ENCODE results near the gene ZMIZ1. TPM values are rescaled to one million over a fixed set of nuclear protein-coding genes. Genes with fewer than 3 reads are reported as not detected.
"Not testable (repeated sequence)": the region's sequence is repeated elsewhere in the genome, so short reads cannot be mapped to it uniquely, and the experiment has no call there.

ZMIZ1 gene
- total RNA-seq, 2 donors from 2014 or later, result 51.4 to 58.0 TPM

DNA sequence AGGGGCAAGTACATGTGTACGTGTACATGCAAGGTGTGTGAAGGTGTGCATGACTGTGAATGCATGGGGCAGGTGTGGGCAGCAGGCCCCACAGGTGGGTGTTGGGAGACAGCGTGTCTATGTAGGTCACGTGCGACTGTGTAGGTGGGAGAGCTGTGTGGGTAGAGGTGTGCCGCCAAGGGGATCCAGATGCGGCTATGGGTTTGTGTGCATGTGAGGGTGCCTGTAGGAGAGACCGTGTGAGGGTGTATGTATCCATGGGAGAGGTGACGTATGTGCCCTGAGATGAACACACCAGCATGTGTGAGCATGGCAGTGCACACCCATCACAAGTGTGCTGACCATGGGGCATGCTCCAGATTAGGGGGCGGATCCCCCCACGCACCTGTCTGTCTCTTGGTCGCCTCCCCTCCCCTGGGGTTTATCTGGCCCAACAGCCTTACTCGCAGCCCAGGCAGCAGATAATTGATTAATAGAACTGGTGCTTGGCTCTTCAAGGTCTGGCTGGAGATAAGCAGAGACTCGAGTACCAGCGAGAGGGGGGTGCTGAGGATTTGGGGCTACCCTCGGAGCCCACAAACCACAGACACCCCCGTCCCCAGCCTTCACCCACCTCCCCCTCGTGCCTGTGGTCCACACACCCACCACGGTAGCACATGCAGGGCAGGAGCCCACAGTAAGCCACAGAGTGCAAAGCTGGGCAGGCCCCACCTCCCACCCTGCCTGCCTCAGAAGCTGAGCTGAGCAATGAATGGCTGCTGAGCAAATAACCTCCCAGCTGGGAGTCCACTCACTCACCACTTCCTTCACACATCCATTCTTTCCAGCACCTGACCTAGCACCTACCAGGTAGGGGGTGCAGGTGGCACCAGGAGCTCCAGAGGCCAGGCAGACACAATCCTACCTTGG lies 41.4 kb upstream of the ZMIZ1 start:
- no peak for ATAC-seq
- peak; percentile 18 for DNase-seq
- intact Hi-C loops (cut with DNase I), result no loop called here

DNA sequence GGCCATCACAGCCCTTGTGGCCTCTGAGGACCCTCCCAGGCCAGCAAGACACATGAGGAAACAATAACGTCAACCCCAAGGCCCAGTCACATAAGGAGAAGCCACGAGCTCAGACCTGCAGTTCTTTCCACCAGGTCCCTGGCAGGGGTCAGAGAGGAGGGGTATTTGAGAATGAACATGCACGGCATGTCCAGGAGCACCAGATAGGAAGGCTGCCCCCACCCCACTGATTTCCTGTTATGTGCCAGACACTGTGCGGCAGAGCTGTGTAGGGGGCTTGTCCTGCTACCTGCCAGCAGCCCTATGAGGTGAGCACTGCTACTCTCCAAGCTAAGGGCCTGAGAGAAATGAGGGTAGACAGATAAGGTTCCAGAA lies 40.7 kb upstream of the ZMIZ1 start:
- ATAC-seq (no peak), DNase-seq (peak; percentile 8)
- intact Hi-C loops (cut with DNase I), result no loop called here

DNA sequence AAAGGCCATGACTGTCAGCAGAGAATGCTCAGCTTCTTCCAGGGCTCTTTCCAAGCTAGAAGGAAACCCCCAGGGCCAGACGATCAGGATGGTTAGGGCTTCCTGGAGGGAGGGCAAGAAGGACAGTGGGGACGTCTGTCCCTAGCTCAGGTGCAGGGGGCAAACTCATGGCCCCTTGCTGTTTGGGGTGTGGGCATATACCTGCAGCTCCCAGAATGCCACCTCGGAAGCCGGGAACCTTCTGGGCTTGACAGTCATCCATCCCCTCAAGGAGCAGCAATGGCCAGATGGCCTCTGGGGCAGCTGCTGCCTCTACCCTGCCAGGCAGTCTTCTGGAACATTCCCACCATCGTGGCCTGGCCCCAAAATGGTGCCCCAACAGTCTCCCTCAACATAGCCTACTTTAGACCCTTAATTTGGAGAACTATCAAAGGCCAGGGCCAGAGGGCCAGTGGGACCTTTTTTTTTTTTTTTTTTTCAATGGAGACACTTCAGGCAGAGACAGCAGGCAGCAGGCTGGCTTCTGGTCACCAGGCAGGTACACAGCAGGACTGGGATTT lies 40.2 kb upstream of the ZMIZ1 start:
- DNase-seq (peak; percentile 9), ATAC-seq (no peak)
- intact Hi-C loops (cut with DNase I), result no loop called here

DNA sequence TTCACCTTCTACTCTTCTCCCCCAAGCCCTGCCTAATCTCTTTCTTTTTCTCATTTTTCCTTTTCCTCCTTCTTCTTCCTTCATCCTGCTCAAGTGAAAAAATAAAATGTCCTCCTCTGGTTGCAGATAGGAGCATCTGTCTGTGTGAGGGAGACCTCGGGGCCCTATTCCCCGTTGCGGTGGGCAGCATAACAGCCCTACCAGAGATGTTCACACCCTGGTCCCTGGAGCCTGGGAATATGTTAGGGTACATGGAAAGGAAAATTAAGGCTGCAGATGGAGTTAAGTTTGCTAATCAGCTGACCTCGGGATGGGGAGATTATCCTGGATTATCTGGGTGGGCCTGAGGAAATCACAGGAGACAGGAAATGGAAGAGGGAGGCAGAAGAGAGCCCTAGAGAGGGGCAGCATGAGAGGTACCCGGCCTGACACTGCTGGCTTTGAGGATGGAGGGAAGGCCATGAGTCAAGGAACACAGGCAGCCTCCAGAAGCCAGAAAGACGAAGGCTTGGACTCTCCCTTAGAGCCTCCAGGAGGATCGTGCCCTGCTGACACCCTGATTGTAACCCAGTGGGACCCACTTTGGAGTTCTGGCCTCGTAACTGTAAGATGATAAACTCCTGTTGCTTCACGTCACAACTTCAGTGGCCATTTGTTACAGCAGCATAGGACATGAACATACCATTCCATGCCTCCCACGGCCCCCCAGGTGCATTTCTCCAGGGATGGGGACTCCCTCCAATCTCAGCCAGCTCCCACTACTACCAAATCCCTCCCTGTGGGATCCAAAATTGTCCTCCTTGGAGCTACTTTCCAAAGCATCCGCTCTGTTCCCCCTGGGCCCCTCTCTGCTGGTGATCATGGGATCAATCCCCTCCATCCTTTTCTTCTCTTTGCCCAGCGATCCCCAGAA lies 39.0 kb upstream of the ZMIZ1 start:
- ATAC-seq, result no peak
- intact Hi-C loops (cut with DNase I), result no loop called here
- no peak for DNase-seq

DNA sequence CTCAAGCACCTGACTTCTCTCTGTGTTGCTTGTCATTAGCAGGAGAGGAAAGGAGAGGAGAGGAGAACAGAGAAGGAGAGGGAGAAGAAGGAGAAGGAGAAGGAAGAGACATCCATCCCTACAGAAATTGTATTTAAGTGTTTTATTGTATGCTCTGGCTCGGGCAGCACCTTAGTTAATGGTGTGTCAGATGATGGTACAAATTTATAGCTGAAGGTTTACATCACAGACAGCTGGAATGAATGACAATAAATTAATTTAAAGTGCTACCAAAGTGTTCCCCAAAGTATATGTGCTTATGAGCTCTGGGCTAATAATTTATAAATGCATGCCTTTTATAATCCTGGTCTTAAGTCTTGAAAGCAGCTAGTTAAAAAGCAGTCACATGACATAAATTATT lies 38.1 kb upstream of the ZMIZ1 start:
- no peak for ATAC-seq
- DNase-seq, result no peak
- intact Hi-C loops (cut with DNase I), result no loop called here

DNA sequence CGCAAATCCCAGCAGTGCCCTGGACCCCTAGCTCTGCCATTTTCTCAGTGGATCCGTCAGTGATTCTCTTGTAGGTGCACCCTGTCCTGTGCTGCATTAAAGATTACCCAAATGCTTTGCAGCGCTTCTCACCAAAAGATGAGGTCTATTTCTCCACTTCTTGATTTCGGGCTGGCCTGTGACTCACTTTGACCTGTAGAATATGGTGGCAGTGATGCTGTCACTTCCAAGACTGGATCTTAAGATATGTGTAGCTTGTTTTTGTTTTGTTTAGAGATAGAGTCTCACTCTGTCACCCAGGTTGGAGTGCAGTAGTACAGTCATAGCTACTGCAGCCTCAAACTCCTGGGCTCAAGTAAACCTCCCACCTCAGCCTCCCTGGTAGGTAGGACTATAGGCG lies 37.0 kb upstream of the ZMIZ1 start:
- intact Hi-C loops (cut with DNase I), result no loop called here
- DNase-seq (no peak), ATAC-seq (no peak)

DNA sequence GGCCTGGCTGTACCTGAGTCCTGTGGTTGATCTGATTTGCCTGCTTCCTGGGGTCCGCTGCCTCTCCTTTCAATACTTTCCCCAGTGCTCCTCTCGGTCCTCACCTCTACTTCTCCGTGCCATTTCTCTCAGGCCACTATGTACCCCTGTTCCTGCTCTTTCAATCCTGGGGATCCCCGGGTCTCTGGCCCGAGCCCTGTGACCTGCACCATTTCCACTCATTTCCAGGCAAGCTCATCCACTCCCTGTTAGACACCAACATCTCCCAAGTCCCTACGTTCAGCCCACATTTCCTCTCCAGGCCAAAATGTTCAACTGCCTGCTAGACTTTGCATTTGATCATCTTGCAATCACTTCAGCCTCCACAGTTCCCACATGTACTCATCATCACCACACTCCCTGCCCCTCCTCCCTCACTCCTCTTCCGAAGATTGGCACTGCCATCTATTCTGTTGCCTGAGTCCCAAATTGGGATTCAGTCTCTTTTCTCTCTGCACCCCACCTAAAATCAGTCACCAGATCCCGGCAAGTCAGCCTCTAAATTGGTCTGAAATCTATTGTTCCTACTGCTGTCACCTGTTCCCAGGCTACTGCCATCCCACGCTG lies 34.4 kb upstream of the ZMIZ1 start:
- ATAC-seq (no peak), DNase-seq (peak; percentile 2)
- intact Hi-C loops (cut with DNase I), result no loop called here

DNA sequence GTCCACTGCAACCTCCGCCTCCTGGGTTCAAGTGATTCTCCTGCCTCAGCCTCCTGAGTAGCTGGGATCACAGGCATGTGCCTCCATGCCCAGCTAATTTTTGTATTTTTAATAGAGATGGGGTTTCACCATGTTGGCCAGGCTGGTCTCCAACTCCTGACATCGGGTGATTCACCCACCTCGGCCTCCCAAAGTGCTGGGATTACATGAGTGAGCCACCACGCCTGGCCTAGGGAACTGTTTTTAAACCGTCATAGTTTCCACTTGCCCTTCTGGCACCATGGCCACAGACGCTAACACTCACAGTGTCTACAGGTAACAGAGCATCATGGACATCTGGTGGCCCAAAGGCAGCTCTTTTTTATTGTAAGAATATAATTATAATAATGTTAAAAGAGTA lies 32.4 kb upstream of the ZMIZ1 start:
- ATAC-seq; intact Hi-C loops (cut with DNase I): not testable (repeated sequence)
- peak; percentile 7 for DNase-seq

DNA sequence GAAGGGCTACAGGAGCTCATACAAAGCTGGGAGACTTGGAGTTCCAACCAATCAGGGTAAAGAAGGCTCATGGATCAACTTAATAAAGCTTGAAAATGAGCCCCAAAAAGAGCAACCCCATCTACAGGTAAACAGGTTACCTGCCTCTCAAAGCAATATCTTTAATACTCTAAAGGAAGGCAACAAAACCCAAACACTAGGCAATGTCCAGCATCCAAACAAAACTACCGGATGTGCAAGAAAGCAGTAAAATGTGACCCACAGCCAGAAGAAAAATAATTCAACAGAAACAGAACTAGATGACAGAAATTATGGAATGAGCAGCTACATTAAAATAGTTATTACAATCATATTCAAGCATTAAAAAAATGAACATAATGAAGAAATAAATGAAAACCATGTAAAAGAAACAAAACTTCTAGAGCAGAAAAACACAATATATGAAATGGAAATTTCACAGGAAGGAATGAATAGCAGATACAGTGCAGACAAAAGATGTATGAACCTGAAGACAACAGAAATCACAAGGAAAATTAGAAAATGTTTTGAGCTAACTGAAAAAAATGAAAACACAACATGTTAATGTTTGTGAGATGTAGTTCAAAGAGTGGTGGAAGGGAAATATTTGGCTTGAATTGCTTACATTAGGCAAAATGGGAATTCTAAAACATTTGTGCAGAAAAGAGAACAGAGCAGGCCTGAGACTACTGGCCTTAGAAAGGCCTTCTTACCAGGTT lies 30.5 kb upstream of the ZMIZ1 start:
- ATAC-seq (no peak), DNase-seq (no peak)
- intact Hi-C loops (cut with DNase I), result no loop called here

DNA sequence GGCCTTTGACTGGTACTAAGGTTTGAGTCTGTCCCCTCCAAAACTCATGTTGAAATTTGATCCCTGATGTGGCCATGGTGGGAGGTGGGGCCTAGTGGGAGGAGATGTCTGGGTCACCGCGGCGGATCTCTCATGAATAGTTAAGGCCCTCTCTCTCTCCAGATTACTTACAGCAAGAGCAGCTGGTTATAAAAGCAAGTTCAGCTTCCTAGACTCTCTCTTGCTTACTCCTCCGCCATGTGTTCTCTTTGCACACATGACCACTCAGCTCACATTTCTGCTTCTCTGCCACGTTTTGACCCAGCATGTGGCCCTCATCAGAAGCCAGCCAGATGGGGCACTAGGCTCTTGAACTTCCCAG lies 29.9 kb upstream of the ZMIZ1 start:
- intact Hi-C loops (cut with DNase I), result no loop called here
- ATAC-seq, result peak in 1 of 2 donors; percentile 22
- DNase-seq, result peak; percentile 10

DNA sequence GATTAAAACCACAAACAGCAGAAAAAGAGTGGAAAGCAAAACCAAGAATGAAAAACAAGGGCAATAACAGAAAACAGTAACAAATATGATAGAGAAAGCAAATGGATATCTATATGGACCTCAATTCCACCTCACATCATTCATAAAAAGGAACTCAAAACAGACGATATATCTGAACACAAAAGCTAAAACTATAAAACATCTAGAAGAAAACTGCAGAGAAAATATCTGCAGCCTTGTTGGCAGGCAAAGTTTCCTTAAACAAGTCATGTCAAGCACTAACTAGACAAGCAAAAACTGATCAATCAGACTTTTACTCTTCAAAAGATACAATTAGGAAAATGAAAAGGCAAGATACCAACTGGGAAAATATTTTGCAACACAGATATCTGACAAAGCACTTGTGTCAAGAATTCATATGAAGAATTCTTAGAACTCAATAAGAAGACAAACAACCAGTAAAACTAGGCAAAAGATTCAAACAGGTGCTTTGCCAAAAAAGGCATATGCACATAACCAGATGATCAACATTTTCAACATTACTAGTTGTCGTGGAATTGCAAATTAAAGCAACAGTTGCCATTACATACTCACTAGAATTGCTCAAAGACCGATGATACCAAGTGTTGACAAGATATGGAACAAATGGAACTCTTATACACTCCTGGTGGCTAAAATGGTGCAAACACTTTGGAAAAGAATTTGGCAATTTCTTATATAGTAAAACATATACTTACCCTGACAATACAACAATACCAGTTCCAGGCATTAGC lies 25.9 kb upstream of the ZMIZ1 start:
- DNase-seq (no peak), ATAC-seq (no peak)
- intact Hi-C loops (cut with DNase I), result no loop called here

DNA sequence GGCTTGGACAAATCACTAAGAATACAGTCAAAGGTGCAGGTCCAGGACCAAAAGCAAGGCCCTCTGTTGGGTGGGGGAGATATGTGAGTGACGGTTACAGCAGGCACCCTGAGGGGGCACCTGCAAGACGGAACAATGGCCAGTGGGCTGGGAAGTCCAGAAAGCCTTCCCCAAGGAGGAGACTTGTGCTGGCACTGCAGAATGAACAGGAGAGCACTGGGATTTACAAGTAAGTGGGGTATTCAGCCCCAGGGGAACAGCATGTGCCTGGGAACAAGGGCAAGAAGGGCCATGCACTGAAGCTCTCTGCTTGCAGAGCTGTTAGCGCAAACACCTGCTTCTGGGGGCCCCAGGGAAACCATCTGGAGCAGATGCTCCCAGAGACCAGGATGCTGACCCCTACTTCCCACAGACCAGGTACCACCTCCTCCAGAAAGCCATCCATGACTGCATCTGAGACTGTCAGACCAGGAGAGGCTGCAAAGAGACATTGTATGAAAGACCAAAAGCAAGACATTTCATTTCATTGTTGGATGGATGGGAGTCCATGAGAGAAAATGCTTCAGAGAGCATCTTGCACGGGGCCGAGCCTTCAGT lies 24.6 kb upstream of the ZMIZ1 start:
- intact Hi-C loops (cut with DNase I), result no loop called here
- no peak for ATAC-seq
- DNase-seq, result no peak

DNA sequence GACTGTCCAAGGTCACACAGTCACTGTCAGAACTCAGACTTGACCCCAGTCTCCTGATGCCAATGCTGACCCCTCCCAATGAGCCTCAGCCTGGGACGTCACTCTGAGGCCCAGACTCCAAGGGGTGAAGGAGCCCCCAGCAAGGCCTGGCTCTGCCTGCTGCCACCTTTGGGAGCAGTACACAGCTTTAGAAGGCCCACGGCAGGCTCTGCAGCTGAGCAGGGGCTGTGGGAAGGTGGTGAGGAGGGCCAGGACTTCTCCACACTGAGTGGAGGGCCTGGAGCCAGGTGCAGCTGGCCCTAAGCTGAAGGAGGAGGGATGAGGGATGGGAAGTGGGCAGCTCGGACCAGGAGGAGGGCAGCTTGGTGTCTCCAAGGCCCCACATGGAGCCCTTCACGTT lies 23.9 kb upstream of the ZMIZ1 start:
- ATAC-seq, result no peak
- intact Hi-C loops (cut with DNase I), result no loop called here

DNA sequence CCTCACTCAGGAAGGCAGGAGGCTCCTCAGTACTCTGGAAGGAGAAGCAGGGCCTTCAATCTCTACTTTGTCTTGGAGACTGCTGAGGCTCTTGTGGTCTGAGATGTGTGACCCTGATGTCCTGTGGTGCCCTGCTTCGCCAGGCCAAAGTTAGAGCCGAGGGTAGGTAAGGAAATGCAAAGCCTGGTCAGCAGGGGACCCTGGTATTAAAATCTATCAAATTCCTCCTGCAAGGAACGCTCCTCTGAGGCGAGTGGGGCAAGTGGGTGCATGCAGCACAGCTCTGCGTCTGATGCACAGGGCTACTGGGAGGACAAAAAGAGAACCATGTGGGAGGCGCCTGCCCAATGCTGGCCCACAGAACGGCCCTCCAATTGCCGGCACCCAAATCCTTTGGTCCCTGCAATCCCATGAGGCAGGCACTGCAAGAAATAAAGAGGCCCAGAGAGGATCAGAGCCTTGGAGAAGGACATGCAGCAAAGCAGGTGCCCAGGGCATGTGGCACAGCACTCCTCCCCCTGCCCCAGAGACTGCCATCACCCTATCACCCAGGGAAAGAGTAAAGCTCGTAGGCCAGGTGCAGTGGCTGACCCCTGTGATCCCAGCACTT lies 23.1 kb upstream of the ZMIZ1 start:
- intact Hi-C loops (cut with DNase I), result no loop called here
- DNase-seq (peak; percentile 3), ATAC-seq (no peak)

More for the DNA sequence above, 23.9 kb upstream of the ZMIZ1 start:
- peak; percentile 7 for DNase-seq

DNA sequence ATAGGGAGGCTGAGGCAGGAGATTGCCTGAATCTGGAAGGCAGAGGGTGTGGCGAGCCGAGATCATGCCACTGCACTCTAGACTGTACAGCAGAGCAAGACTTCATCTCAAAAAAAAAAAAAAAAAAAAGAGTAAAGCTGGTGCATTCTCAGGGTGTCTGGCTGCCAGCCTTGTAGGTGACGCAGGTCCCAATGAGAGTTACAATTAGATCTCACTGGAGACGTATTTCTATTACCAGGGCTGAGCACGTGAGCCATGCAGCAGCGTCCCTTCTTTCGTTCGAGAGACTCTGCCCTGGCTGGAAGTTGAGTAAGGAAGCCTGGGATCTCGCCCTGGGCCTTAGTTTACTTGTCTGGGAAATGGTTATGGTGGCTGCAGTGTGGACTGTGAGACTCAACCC lies 22.4 kb upstream of the ZMIZ1 start:
- DNase-seq, result peak; percentile 5
- intact Hi-C loops (cut with DNase I), result no loop called here
- ATAC-seq, result no peak

DNA sequence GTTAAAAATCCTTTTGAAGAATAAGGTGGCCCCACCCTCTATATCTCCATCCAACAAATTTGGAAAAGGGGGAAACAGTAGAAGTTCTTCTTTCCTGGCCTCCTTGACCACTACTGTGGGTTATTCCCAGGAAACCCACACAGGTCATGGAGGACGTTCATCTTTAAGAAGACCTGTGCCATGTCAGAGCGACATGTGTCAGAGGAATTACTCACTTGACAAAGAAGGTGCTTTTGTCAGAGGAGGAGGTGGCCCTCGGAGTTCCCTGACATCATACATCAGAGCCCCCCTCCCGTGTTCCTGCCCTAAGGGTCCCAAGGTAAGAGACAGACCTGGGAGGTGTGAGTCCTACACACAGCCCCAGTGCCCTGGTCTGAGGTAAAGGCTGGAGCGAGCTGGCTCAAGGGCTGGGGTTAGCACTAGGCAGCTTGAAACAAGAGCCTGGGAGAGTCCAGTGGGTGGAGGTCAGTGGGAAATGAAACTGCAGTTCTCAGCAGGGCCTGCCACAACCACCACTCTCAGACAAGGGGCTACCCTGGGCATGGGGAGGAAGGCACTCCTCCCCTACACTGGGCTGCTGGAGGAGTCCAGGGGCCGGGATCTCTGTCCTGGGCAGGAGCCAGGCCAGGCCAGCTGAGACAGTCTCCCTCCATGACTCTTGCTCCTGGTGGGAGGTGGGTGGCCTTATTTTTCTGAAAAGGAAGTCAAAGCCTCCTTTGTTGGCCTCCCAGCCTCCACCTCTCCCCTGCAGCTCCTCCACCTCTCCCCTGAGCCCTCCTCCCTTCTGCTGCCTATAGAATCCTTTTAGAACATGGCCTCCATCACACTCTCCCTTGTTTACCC lies 21.8 kb upstream of the ZMIZ1 start:
- intact Hi-C loops (cut with DNase I), result no loop called here
- peak; percentile 11 for DNase-seq
- peak; percentile 56 to 67 for ATAC-seq

DNA sequence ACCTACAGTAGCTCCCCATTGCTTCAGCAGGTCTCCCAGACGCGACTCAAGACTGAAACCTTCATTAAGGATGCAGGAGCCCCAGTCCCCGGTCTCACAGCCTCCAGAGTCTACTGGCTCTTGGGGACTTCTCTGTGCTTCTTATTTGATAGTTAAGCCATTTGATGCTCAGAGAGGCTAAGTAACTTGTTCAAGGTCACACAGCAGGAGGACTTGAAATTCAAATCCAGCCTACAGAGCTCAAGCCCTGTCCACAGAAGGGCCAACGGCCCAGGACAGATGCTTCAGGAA lies 21.2 kb upstream of the ZMIZ1 start:
- no peak for ATAC-seq
- intact Hi-C loops (cut with DNase I), result no loop called here

More for the DNA sequence above, 21.2 kb upstream of the ZMIZ1 start:
- DNase-seq, result peak; percentile 5

Measured in left cardiac atrium (tissue), 4 donors.